ENCODE measurements around the gene CRIP1.
A peak's percentile ranks its signal among the peaks of the same experiment; 100 is the strongest.

The CRIP1 gene

DNA sequence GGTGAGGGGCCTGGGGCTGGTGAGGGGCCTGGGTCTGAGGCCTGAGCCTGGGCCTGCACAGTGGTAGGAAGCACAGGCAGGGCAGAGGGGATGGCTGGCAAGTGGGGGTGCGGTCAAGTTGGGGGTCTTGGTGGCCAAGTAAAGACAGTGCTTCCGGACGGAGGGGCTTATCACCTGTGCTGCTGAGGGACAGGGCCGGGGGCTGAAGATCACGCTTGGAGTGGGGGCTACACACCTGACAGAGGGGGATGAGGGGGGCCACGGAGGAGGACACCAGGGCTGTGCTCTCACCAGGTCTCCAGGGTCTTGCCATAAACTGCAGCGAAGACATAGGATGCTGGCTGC lies 16.6 kb downstream of the CRIP1 start:
- H3K4me3 ChIP-seq (ENCODE audit: low read depth, low read length): no peak overlapping the region

DNA sequence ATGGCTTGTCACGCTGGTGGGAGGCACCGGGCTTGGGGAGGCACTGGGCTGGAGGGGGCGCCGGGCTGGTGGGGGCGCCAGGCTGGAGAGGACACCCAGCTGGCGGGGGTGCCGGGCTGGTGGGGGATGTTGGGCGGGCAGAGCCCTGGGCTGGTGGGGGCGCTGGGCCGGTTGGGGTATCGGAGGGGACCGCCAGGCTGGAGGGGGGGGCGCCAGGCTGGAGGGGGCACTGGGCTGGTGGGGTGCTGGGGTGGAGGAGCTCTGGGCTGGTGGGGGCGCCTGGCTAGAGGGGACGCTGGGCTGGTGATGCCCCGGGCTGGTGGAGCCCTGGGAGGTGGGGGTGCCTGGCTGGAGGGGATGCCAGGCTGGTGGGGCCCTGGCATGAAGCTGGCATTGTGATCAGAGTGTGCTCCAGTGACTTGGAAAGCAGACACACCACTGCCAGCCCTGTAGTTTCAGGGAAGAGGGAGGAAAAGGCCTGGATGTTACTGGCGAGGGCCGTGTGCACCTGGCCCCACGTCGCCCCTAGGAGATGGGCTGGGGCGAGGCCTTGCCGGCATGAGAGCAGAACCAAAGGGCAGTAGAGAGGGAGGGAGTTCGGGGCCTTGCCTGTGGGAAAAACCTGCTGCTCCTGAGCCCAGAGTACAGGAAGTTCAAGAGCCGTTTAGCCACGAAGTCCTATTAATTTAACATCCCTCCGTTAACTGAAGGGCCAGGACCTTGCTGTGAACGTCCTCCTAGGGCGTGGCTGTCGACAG lies 17.4 kb downstream of the CRIP1 start:
- H3K4me3 ChIP-seq (ENCODE audit: low read depth, low read length): no peak overlapping the region

DNA sequence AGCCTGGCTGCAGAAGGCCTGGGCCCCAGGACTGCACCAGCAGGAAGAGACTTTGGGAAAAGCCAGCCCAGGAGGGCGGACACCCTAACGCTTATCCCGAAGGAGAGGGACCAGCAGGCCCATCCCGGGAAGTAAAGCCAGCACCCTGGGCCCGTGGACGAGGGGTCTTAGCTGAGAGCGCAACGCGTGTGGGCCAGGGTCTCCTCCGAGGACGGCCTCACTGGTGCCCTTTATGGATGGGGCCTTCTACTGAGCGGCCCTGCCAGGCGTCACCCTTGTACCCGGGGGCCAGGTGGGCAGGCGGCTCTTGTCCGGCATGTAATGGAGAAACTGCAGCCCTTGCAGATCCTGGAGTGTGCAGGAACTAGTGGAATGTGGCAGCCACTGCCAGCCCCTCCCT lies 18.4 kb downstream of the CRIP1 start:
- H3K4me3 ChIP-seq (ENCODE audit: low read depth, low read length): no peak overlapping the region

DNA sequence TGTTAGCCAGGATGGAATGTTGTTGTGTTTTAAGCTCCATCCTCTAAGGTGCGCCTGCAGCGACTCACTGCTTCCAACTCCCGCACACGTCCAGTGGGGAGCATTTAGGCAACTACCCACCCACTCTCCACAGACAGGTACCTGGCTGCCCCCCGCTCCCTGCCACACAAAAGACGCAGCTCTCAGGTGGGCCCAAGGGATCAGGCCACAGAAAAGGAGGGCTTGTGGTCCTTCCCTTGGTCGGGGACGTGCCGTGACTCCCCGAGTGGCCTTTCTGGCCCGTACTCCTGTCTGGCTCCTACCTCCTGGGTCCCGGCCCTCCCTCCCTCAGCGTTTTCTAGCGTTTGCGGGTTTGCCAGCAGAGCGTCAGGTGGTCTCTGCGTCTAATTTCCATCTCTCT lies 20.6 kb downstream of the CRIP1 start:
- no peak overlapping the region for H3K4me3 ChIP-seq (ENCODE audit: low read depth, low read length)

DNA sequence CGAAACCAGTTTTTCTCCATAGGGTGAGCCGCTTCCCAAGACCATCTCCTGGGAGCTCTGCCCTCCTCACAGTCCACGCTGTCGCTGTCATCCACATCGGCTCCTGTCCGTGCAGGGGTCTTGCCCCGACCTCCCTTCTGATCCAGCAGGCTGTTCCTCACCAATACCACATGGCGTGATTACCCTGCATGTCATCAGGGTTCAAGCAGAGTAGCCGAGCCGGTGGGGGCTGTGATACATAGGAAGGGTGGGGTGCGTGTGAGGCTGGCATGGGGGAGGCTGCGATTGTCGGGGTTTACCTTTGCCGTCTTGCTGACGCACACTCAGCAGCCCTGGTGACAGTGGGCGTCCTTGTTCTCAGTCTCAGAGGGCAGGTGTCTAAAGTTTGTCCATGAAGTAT lies 21.4 kb downstream of the CRIP1 start:
- no peak overlapping the region for H3K4me3 ChIP-seq (ENCODE audit: low read depth, low read length)

DNA sequence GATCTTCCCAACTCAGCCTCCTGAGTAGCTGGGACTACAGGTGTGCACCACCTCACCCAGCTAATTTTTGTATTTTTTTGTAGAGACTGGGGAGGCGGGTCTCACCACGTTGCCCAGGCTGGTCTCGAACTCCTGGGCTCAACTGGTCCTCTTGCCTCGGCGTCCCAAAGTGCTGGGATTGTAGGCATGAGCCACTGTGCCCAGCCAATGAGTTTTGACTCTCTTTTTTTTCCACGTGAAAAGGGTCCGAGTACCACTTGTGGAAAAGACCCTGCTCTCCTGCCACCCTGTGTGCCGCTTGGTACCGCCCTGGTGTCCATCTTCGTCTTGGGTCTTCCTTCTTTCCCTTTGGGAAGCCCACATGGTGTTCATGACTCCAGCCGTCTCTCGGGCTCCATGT lies 21.9 kb downstream of the CRIP1 start:
- H3K4me3 ChIP-seq (ENCODE audit: low read depth, low read length): no peak overlapping the region

DNA sequence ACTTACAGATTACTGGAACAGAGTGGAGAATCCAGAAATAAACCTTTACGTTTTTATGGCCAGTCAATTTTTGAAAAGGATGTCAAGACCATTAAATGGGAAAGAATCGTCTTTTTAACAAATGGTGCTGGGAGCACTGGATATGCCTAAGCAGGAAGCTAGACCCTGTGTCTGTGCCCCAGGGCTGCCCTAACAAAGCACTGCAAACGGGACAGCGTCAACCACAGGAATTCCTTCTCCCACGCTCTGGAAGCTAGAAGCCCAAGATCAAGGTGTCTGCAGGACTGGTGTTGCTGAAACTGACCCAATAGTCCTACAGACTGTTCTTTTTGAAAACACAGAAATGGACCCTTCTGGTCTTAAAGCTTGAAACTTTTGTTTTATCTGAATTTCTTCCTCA lies 30.4 kb downstream of the CRIP1 start:
- no peak overlapping the region for H3K4me3 ChIP-seq (ENCODE audit: low read depth, low read length)

DNA sequence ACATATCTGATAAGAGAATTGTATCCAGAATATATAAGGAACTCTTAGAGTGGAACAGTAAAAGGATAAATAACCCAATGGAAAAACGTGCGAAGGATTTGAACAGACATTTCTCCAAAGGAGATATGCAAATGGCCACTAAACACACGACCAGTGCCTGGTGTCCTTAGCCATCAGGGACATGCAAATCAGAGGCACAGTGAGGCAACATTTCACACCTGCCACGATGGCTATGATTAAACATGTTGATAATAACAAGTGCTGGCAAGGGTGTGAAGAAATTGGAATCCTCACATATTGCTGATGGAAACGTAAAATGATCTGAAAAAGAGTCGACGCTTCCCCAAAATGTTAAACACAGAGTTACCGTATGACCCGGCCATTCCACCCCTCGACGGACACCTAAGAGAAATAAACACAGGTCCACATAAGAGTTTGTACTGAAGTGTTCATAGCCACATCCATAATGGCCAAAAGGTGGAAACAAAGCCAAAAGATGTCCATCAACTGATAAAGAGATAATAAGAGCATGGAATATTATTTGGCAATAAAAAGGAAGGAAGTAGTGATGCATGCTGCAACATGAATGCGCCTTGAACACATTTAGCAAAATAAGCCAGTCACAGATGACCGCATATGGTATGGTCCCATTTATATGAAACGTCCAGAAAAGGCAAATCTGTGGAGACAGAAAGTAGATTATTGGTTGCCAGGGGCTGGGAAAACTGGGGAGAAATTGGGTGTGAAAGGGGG lies 33.4 kb downstream of the CRIP1 start:
- no peak overlapping the region for H3K4me3 ChIP-seq (ENCODE audit: low read depth, low read length)

DNA sequence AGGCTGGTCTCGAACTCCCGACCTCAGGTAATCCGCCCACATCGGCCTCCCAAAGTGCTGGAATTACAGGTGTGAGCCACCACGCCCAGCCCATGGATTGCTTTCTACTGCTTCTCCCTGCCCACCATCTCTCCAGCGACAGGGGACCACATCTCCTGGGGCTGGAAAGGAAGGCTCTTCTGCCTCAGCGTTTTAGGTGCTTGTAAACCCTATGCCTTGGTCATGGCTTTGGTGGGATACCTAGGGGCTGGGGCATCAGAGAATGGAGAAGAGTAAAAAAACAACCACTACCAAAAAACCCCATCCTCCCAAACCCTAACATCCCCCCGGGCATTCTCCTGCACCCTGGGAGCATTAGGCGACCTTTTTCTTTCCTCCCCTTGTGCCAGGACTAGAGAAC lies 38.6 kb downstream of the CRIP1 start:
- no peak overlapping the region for H3K4me3 ChIP-seq (ENCODE audit: low read depth, low read length)

DNA sequence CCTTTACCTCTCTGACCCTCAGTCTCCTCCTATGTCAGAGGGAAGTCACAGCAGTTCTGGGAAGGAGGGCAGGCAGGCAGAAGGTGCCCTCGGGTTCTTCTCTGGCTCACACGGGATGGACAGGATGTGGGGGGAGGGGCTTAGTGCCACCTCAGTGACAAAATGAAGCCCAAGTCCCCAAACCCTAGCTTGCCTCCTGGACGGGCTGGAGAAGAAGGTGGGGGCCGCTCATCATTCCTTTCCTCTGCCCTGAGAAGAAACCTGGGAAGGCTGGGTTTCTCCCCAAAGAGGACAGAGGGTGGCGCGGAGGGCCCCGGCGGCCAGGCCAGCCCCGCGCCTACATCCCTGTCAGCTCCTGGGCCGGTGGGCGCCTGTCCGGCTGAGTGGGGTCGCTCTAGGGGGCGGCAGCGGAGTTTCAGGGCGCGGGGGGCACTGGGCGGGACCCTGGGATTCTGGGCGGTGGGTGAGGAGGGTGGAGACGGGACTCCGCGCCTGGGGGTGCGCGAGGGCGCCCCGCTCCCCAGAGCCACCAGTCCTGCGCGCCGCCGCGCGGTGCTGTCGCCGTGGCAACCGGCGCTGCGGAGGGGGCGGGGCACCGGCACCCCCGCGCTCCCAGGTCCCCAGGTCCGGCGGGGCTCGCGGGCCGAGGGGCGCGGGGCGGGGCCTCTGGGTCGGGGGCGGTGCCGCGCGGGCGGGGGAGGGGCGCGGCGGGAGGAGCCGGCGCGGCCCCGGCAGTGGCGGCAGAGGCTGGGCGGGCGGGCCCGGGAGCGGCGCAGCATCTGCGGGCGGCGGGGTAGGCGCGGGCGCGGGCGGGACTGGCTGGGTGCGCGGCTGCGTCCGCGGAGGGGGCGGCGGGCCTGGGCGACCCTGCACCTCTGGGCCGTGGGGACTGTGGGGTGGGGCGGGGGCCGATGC lies 39.4 kb downstream of the CRIP1 start, which contains the start of gene TMEM121:
TSS of gene TMEM121 (plus strand) at position 723 of the 915 bp plus-strand sequence. CDS start 2,252 bp downstream, outside the sequence.
- H3K4me3 ChIP-seq (ENCODE audit: low read depth, low read length): peak within 1 kb of the TSS; percentile 28

DNA sequence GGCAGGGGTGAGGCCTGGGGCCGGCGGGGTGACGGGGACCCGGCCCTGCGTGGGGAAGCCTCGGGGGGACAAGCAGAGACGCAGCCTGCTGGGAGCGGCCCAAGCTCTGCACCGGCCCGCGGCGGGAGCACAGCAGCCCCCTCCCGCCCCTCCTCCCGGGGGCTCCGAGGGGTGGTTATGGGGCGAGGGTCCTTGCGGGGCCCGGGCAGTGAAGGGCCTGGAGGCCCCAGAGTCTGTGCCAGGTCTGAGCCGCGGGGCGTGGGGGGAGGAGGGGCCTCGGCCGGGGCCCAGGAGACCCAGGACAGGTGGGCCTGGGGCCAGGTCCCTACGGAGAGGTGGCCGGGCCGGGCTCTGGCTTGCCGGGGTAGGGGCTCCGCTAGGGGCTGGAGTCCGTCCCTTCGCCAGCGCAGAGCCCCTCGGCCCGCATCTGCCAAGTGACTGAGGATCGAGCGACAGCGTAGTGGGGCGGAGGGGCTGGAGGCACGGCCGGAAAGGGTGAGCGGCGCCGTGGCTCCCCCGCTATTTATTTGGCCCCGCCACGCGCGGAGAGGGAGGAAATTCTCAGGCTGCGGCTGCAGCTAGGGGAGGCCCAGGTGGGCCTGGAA lies 40.2 kb downstream of the CRIP1 start:
- H3K4me3 ChIP-seq (ENCODE audit: low read depth, low read length): no peak overlapping the region

DNA sequence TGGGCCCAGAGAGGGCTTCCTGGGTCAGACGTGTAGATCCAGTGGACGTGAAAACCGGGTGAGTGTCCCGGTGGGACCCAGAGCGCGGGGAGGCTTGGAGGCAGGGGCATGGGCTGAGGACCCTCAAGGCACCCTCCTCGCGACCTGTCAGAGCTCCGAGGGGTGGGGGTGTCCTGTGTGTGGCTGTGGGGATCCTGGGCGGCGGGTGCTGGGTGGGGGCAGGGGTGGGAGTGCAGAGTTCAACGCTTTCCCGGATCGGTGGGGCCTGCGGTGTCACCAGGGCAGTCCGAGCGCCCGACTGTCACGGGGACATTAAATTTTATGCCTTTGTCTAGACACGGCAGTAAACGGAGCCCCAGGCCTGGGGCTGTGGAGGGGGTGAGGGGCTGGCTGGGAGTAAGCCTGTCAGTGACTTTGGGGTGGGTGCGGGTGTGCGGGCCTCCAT lies 40.7 kb downstream of the CRIP1 start:
- no peak overlapping the region for H3K4me3 ChIP-seq (ENCODE audit: low read depth, low read length)

DNA sequence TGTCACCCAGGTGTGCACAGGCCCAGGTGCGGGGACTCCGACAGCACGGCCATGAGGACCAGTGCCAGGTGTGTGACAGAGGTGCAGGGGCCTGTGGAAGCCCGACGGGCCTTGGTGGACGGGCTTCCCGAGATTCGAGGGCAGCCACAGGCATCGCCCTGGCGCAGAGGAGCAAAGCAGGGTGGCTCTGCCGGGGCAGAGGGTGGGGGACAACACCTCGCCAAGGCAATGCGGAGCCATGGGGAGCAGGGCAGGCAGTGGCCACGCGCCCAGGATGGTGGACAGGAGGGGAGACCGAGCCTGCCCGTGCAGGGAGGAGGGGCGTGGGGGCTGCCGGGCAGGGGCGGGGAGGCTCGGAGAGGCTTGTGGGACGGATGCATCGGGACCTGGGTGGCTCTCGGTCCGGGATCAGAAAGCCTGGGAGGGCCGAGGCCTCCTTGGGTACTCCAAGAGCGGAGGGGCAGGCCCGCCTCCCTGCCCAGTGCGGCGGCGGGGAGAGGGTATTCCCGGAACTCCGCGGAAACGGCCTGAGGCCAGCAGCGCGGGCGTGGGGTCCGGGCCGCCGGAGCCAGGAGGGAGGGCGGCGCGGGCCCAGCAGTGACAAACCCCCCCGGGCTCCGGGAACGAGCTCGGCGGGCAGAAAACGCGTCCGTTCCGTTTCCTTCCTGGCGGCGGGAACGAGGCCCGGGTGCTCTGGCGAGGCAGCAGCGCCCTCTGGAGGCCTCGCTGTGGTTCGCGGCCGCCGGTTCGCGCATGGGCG lies 41.3 kb downstream of the CRIP1 start:
- H3K4me3 ChIP-seq (ENCODE audit: low read depth, low read length): no peak overlapping the region

DNA sequence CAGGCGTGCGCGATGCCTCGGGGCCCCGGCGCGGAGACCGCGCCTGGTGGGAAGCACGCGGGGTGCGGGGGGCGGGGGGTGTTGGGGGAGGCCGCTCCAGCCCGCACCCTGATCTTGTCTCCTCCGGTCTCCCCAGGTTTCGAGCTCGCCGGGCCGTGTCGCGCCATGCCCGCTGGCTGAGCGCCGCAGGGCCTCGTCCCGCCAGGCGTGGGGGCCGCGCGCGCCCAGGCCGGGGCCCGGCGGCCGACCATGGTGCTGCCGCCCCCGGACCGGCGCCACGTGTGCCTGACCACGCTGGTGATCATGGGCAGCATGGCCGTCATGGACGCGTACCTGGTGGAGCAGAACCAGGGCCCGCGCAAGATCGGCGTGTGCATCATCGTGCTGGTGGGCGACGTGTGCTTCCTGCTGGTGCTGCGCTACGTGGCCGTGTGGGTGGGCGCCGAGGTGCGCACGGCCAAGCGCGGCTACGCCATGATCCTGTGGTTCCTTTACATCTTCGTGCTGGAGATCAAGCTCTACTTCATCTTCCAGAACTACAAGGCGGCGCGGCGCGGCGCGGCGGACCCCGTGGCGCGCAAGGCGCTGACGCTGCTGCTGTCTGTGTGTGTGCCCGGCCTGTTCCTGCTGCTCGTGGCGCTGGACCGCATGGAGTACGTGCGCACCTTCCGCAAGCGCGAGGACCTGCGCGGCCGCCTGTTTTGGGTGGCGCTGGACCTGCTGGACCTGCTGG lies 42.1 kb downstream of the CRIP1 start:
- H3K4me3 ChIP-seq (ENCODE audit: low read depth, low read length): no peak overlapping the region

DNA sequence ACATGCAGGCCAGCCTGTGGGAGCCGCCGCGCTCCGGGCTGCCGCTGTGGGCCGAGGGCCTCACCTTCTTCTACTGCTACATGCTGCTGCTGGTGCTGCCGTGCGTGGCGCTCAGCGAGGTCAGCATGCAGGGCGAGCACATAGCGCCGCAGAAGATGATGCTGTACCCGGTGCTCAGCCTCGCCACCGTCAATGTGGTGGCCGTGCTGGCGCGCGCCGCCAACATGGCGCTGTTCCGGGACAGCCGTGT lies 42.6 kb downstream of the CRIP1 start:
- H3K4me3 ChIP-seq (ENCODE audit: low read depth, low read length): no peak overlapping the region

DNA sequence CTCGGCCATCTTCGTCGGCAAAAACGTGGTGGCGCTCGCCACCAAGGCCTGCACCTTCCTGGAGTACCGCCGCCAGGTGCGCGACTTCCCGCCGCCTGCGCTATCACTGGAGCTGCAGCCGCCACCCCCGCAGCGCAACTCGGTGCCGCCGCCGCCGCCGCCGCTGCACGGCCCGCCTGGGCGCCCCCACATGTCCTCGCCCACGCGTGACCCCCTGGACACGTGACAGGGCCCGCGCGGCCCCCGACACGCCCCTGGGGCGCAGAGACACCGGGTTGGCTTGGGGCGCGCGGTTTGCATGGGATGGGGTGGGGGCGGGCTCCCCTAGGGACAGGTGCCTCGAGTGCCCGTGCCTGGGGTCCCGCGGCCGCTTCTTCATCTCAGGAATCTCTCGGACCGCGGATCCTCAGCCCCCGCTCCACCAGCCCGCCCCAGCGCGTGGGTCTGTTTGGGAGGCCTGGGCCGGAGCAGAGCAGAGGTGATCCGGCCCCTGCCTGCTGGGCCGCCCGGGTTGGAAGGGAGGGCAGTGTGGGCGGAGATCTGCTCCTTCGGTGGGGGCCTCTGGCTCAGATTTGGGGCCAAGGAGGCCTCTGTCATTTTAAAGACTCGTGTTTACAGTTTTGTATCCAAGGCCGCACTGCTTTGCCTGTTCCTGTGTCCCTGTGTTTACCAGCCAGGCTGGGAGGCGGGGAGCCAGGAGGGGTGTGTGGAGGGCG lies 43.0 kb downstream of the CRIP1 start:
- no peak overlapping the region for H3K4me3 ChIP-seq (ENCODE audit: low read depth, low read length)

DNA sequence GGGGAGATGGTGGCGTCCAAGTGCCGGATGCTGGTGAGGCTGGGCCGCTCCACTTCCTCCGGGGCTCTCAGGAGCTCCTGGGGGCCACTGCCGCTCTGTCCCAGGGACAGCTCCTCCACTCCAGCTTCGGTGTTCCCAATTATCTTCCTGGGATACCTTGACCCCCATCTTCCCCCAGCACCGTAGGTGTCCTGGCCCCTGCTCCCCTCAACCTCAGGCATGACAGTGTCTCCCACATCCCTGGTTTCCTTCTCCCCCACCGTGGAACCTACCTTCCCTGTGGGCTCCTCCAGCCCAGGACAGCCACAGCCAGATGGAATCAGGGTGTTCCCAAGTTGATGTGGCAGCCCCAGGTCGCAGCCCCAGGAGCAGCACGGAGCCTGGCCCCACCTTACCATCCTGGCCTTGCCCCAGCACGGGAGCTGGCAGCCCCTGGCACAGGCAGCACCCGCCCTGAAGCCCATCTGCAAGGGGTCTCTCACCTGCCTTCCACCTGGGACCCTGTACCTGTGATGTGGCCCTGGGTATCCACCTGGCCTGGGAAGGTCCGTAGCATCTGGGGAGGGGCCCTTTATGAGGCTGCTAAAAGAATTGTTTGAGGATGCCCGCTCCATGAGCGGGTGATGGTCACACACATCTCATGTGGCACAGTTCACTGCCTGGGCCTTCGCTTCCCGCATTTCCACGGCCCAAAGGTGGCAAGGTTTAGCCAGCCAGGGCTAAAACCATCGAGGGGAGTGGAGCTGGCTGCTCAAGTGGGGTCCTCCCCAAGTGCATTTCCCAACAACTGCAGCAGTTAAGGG lies 43.8 kb downstream of the CRIP1 start:
- H3K4me3 ChIP-seq (ENCODE audit: low read depth, low read length): no peak overlapping the region

DNA sequence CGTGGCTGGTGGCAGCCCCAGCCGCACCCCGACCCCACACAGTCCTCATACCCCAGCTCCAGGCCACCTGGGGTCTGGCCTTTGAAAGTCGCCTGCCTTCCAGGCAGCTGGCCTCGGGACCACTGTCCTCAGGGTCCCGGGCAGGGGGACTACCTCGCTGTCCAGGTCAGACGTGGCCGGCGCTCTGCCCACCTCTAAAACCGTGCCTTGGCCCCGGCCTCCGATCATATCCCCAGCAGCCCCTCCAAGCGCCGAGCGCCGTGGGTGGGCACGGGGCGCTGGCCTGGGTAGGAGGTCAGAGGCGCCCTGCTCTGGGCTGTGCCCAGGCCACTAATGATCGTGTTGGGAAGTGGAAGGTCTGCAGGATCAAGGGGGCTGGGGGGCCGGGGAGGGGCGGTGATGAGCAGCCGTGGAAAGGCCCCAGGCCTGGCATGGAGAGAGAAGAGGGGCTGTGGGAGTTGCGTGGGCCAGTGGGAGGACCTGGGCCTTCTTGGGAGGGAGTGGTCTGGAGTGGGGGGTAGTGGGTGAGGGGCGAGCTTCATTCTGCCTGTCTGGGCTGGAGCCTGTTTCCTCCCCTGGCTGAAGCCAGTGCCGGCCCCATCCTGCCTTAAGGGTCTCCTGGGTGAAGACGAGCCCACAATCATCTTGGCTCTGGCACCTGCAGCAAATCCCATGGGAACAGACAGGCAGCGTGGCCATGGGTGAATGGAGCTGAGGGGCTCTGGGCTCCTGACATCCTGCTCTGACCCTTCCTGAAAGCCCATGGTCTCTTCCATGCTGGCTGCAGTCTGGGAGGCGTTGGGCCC lies 44.6 kb downstream of the CRIP1 start:
- no peak overlapping the region for H3K4me3 ChIP-seq (ENCODE audit: low read depth, low read length)
